ENCODE results near the gene VEGFC. TPM values are rescaled to one million over a fixed set of nuclear protein-coding genes. Genes with fewer than 3 reads are reported as not detected.

Gene VEGFC
- polyA plus RNA-seq, 1 of the 3 experiments (the other 2 are of a cell fraction): 81.9 TPM

- Histone ChIP-seq H2AFZ (ENCODE audit: low read depth) (no peak overlapping the region), H3K36me3 (replicated peaks in 1 of 2; ENCODE audit: control insufficient read depth in 1 of 2, insufficient read depth in 2 of 2, low read length in 1 of 2) (peaks cover 2 to 91% of the 10 kb centered on the region in 2 experiments), H3K4me2 (peak overlapping the region; percentile 34), H4K20me1 (ENCODE audit: insufficient read depth) (peaks cover 75% of the 10 kb centered on the region), H3K9me2 (no peaks in the 10 kb centered on the region), H3K4me1 (ENCODE audit: control insufficient read depth in 1 of 2, insufficient read depth in 2 of 2, low read depth in 1 of 2, low read length in 1 of 2) (peaks cover 2 to 14% of the 10 kb centered on the region in 2 experiments; a peak in 3 of 4 replicates), H3K27ac (ENCODE audit: low read depth in 2 of 2, low read length in 1 of 2) (peak overlapping the region; percentile 57 to 64; a peak in 3 of 4 replicates), H3K9ac (no peak overlapping the region), H3F3A (replicated peaks; ENCODE audit: insufficient read depth) (peaks cover 42% of the 10 kb centered on the region), H3K4me3 (ENCODE audit: low read depth in 2 of 2, low read length in 1 of 2) (no peak overlapping the region), H3K79me2 (ENCODE audit: insufficient read depth) (peaks cover 98% of the 10 kb centered on the region), H3K9me3 (no peaks in the 10 kb centered on the region), H3K27me3 (ENCODE audit: insufficient read depth) (no peaks in the 10 kb centered on the region)
- ChIA-PET POLR2A (no interaction called here), CTCF (no interaction called here)
- TF ChIP-seq NFIC (IDR thresholded peaks at IDR 0.05; ENCODE audit: borderline replicate concordance) (no peak), ELF1 (IDR thresholded peaks at IDR 0.05) (no peak)
- WGBS (ENCODE audit: low lambda C conversion rate): 60% methylated on average over 8 of the region's 8 CpGs
- no peak for DNase-seq
Measured at GRCh38 chr4:176726803-176727202, 65.9 kb downstream of the VEGFC start.

- peaks cover 77% of the 10 kb centered on the region for H3F3A ChIP-seq (replicated peaks; ENCODE audit: insufficient read depth)
- H2AFZ ChIP-seq (ENCODE audit: low read depth): no peak overlapping the region
- H3K9me3 ChIP-seq: no peaks in the 10 kb centered on the region
- ChIA-PET CTCF (no interaction called here), POLR2A (no interaction called here)
- peak overlapping the region in 1 of 2 experiments; percentile 47; a peak in 2 of 4 replicates for H3K27ac ChIP-seq (ENCODE audit: low read depth in 2 of 2, low read length in 1 of 2)
- no peak for TF ChIP-seq ELF1 (IDR thresholded peaks at IDR 0.05)
- TF ChIP-seq JUND (IDR thresholded peaks at IDR 0.05): no peak
- no peak for TF ChIP-seq NFIC (IDR thresholded peaks at IDR 0.05; ENCODE audit: borderline replicate concordance)
- no peak for TF ChIP-seq RXRA (IDR thresholded peaks at IDR 0.05; ENCODE audit: borderline replicate concordance, low read depth)
- no peak for TF ChIP-seq SIN3A (IDR thresholded peaks at IDR 0.05; ENCODE audit: borderline replicate concordance, low read depth, low read length)
- TF ChIP-seq, protein P1, sequence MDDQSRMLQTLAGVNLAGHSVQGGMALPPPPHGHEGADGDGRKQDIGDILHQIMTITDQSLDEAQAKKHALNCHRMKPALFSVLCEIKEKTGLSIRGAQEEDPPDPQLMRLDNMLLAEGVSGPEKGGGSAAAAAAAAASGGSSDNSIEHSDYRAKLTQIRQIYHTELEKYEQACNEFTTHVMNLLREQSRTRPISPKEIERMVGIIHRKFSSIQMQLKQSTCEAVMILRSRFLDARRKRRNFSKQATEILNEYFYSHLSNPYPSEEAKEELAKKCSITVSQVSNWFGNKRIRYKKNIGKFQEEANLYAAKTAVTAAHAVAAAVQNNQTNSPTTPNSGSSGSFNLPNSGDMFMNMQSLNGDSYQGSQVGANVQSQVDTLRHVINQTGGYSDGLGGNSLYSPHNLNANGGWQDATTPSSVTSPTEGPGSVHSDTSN (IDR thresholded peaks at IDR 0.05): no peak
- no peak for TF ChIP-seq EP300 (IDR thresholded peaks at IDR 0.05; ENCODE audit: borderline replicate concordance in 1 of 2, low read depth in 1 of 2, low read length in 1 of 2)
- TF ChIP-seq USF1 (IDR thresholded peaks at IDR 0.05; ENCODE audit: borderline replicate concordance, low read depth): no peak
- TF ChIP-seq GATA2 (CRISPR knock-in tag; IDR thresholded peaks at IDR 0.05): no peak
- no peak for TF ChIP-seq FOSL2 (IDR thresholded peaks at IDR 0.05; ENCODE audit: borderline replicate concordance, low read depth)
- TF ChIP-seq RFX5 (IDR thresholded peaks at IDR 0.05; ENCODE audit: low read length): no peak
- no peak for TF ChIP-seq GABPA (IDR thresholded peaks at IDR 0.05; ENCODE audit: low read depth)
- no peak for DNase-seq
- peaks cover 98% of the 10 kb centered on the region for H3K79me2 ChIP-seq (ENCODE audit: insufficient read depth)
- no peaks in the 10 kb centered on the region for H3K27me3 ChIP-seq (ENCODE audit: insufficient read depth)
- H3K9me2 ChIP-seq: no peaks in the 10 kb centered on the region
- H3K4me3 ChIP-seq (ENCODE audit: low read depth in 2 of 2, low read length in 1 of 2): no peak overlapping the region
- H3K36me3 ChIP-seq (replicated peaks in 1 of 2; ENCODE audit: control insufficient read depth in 1 of 2, insufficient read depth in 2 of 2, low read length in 1 of 2): peaks cover 4 to 91% of the 10 kb centered on the region in 2 experiments
- H4K20me1 ChIP-seq (ENCODE audit: insufficient read depth): peaks cover 43% of the 10 kb centered on the region
- 52% methylated on average over 3 of the region's 3 CpGs for WGBS (ENCODE audit: low lambda C conversion rate)
- H3K4me1 ChIP-seq (ENCODE audit: control insufficient read depth in 1 of 2, insufficient read depth in 2 of 2, low read depth in 1 of 2, low read length in 1 of 2): peaks cover 0 to 13% of the 10 kb centered on the region in 2 experiments; a peak in 1 of 4 replicates
- H3K4me2 ChIP-seq: no peak overlapping the region
- H3K9ac ChIP-seq: no peak overlapping the region
Measured at GRCh38 chr4:176721459-176721858, 71.3 kb downstream of the VEGFC start.

Data from SK-N-SH (cell line).